GM10248 (cell line): ENCODE data around the gene KMT2C.

ENCODE experiments used
- CTCF ChIA-PET: fragments of 300-600 bp; sonication (Branson Sonifier 250); formaldehyde crosslinking; extraction: SDS; loops from one replicate; lab custom pipeline; 2021; ENCODE audit warnings: antibody characterized with exemption; lab: Yijun Ruan, JAX
- POLR2A ChIA-PET: fragments of 350-650 bp; sonication (Branson Sonifier 250); formaldehyde crosslinking; extraction: SDS; loops from one replicate; lab custom pipeline; 2020; ENCODE audit warnings: antibody characterized with exemption; lab: Yijun Ruan, JAX
- DNase-seq: peaks from one replicate; pipeline ENCODE4 v3.0.0; 2012; ENCODE audit errors: extremely low spot score
- CTCF ChIP-seq: IDR thresholded peaks from 2 replicates; pipeline ENCODE4 v1.5.1; 2012; ENCODE audit warnings: mild to moderate bottlenecking, low read depth; ENCODE audit errors: extremely low read depth, missing control alignments, control extremely low read depth

KMT2C gene

GRCh38 chr7:152185558-152185957, 250.2 kb downstream of the KMT2C start:
- TF ChIP-seq CTCF = no peak
- POLR2A ChIA-PET = no interaction called here
- CTCF ChIA-PET = interaction anchor here (1.3 kb wide), 1 partner anchor 8 kb away, joined by 4 read pairs; no protein-coding TSS in a partner anchor
- no peak for DNase-seq

- DNase-seq = no peak
- CTCF ChIA-PET = interaction anchor here (0.9 kb wide), 1 partner anchor 15 kb away, joined by 3 read pairs; no protein-coding TSS in a partner anchor
- POLR2A ChIA-PET = no interaction called here
- no peak for TF ChIP-seq CTCF
Observed at GRCh38 chr7:152180587-152180986, 255.2 kb downstream of the KMT2C start.

- CTCF ChIA-PET = interaction anchor here (0.9 kb wide), 1 partner anchor 15 kb away, joined by 3 read pairs; no protein-coding TSS in a partner anchor
- no peak for TF ChIP-seq CTCF
- POLR2A ChIA-PET = no interaction called here
- DNase-seq = no peak
Observed at GRCh38 chr7:152180048-152180447, 255.8 kb downstream of the KMT2C start.

GRCh38 chr7:152178405-152179058, 257.3 kb downstream of the KMT2C start:
- CTCF ChIA-PET = interaction anchor here (1.1 kb wide), 1 partner anchor 21 kb away, joined by 4 read pairs; no protein-coding TSS in a partner anchor
- POLR2A ChIA-PET = no interaction called here
- TF ChIP-seq CTCF = no peak
- DNase-seq = no peak

GRCh38 chr7:152177681-152178404, 258.0 kb downstream of the KMT2C start:
- ChIA-PET POLR2A (no interaction called here), CTCF (interaction anchor here (1.0 to 1.1 kb wide), 2 partner anchors 17 to 20 kb away, joined by 4 read pairs; no protein-coding TSS in a partner anchor)
- no peak for TF ChIP-seq CTCF
- no peak for DNase-seq

GRCh38 chr7:152176797-152177196, 259.0 kb downstream of the KMT2C start:
- DNase-seq = peak; percentile 54
- CTCF ChIA-PET = interaction anchor here (1.0 kb wide), 1 partner anchor 15 kb away, joined by 4 read pairs; no protein-coding TSS in a partner anchor
- TF ChIP-seq CTCF = no peak
- POLR2A ChIA-PET = no interaction called here
